Left cardiac atrium (tissue), 4 donors: Measurements from ENCODE around the gene CDC42EP5. TPM values are rescaled to one million over a fixed set of nuclear protein-coding genes. Genes with fewer than 3 reads are reported as not detected.
A peak's percentile ranks its signal among the peaks of the same experiment; 100 is the strongest.

ENCODE experiments used
- ATAC-seq, 2 donors: fragments of 200-7000 bp; cut with Tn5 transposase; one replicate each; pipeline ENCODE4 v1.9.1; 2020; ENCODE audit warnings: mild to moderate bottlenecking in 2 of 2, moderate library complexity in 2 of 2
- DNase-seq: peaks from one replicate; pipeline ENCODE4 v3.0.0-alpha.2; 2020
- intact Hi-C, 2 donors: fragments of 100-400 bp; cut with DNase I; formaldehyde crosslinking; loops; one replicate each; pipeline versions ENCODE4 v1.14.1 to v1.15.1; 2022 to 2023
- total RNA-seq, 2 donors: library from RNA; stranded (reverse); fragmentation: NEBNext Ultra II Directional; extraction: Animal tissue kit (Norgen Biotek cat#: 25700); gene quantifications; one replicate each; pipeline ENCODE4 v1.2.1, GENCODE V29; 2021
- donor health status: DM: no; HTN: yes; CAD: no.
- donor health status: DM: no; HTN: yes; CAD: no; lungs with severe emphysema.
- donor health status: DM: yes; HTN: yes; CAD: no.
- donor health status: Dilated cardiomyopathy.

The CDC42EP5 gene
- total RNA-seq, 2 donors from 2014 or later: 13.0 to 25.0 TPM

GRCh38 chr19:54465426-54466109 is 7.5 kb downstream of the CDC42EP5 start:
- DNase-seq: peak; percentile 40
- intact Hi-C loops: no loop called here
- no peak for ATAC-seq

- DNase-seq (peak; percentile 95), ATAC-seq (peak; percentile 79 to 80)
- intact Hi-C loops: no loop called here
Observed at GRCh38 chr19:54464630-54465425, 8.3 kb downstream of the CDC42EP5 start.

GRCh38 chr19:54464044-54464629 is 9.0 kb downstream of the CDC42EP5 start:
- DNase-seq: peak; percentile 90
- ATAC-seq: peak; percentile 27 to 55
- intact Hi-C loops: no loop called here

- ATAC-seq (peak; percentile 75 to 81), DNase-seq (peak; percentile 100)
- intact Hi-C loops: no loop called here
Observed at GRCh38 chr19:54463531-54464043, 9.5 kb downstream of the CDC42EP5 start, which contains the start of gene LENG9. Gene LENG9 (minus strand): TSS chr19:54463778. CDS start chr19:54463526, 252 bp downstream.

GRCh38 chr19:54462655-54463530 is 10.2 kb downstream of the CDC42EP5 start:
- intact Hi-C loops: no loop called here
- DNase-seq: peak; percentile 88
- ATAC-seq: peak; percentile 22 to 52

- ATAC-seq: no peak
- intact Hi-C loops: no loop called here
- DNase-seq: peak; percentile 41
Observed at GRCh38 chr19:54462047-54462654, 10.9 kb downstream of the CDC42EP5 start.

- ATAC-seq (no peak), DNase-seq (no peak)
- intact Hi-C loops: no loop called here
Observed at GRCh38 chr19:54461613-54462012, 11.5 kb downstream of the CDC42EP5 start.

GRCh38 chr19:54461210-54461609 is 11.9 kb downstream of the CDC42EP5 start:
- intact Hi-C loops: no loop called here

GRCh38 chr19:54460230-54461005 is 12.7 kb downstream of the CDC42EP5 start:
- intact Hi-C loops: no loop called here
- ATAC-seq (no peak), DNase-seq (no peak)

More at GRCh38 chr19:54461210-54461609, 11.9 kb downstream of the CDC42EP5 start:
- DNase-seq (peak; percentile 32), ATAC-seq (no peak)

GRCh38 chr19:54459282-54460229 is 13.5 kb downstream of the CDC42EP5 start:
- ATAC-seq (no peak), DNase-seq (no peak)
- intact Hi-C loops: no loop called here

- no peak for ATAC-seq
Observed at GRCh38 chr19:54458648-54459281, 14.3 kb downstream of the CDC42EP5 start.

GRCh38 chr19:54457773-54458647 is 15.1 kb downstream of the CDC42EP5 start:
- no peak for DNase-seq
- intact Hi-C loops: no loop called here
- ATAC-seq: no peak

More at GRCh38 chr19:54458648-54459281, 14.3 kb downstream of the CDC42EP5 start:
- DNase-seq: no peak
- intact Hi-C loops: no loop called here

- ATAC-seq (no peak), DNase-seq (no peak)
- intact Hi-C loops: no loop called here
Observed at GRCh38 chr19:54456423-54457373, 16.4 kb downstream of the CDC42EP5 start.

- intact Hi-C loops: no loop called here
- ATAC-seq: no peak
- DNase-seq: no peak
Observed at GRCh38 chr19:54455786-54456422, 17.2 kb downstream of the CDC42EP5 start.
